Measurements from ENCODE around the gene SFRP2. TPM values are rescaled to one million over a fixed set of nuclear protein-coding genes. Genes with fewer than 3 reads are reported as not detected.

SFRP2 gene
- total and polyA plus RNA-seq, 2 donors from 2014 or later: 4.1 TPM; not detected in 1

GRCh38 chr4:153748378-153748777, 40.5 kb downstream of the SFRP2 start:
- H3K27me3 ChIP-seq (ENCODE audit: control insufficient read depth, insufficient read depth, low read length): no peaks in the 10 kb centered on the region
- H3K4me1 ChIP-seq (ENCODE audit: control insufficient read depth in 2 of 3, insufficient read depth in 2 of 3, low read depth in 1 of 3, low read length in 3 of 3): no peaks in the 10 kb centered on the region
- no peak overlapping the region for H3K27ac ChIP-seq (ENCODE audit: low read depth in 2 of 2, low read length in 2 of 2)
- TF ChIP-seq CTCF (IDR thresholded peaks at IDR 0.05; ENCODE audit: borderline replicate concordance, extremely low read depth, insufficient read depth): no peak
- no peaks in the 10 kb centered on the region for H3K36me3 ChIP-seq (ENCODE audit: control insufficient read depth in 2 of 3, insufficient read depth in 3 of 3, low read length in 3 of 3)
- H3K9ac ChIP-seq (ENCODE audit: low read length in 3 of 3): no peak overlapping the region
- DNase-seq: no peak
- FAIRE-seq: no peak
- no peak overlapping the region for H3K4me3 ChIP-seq (ENCODE audit: low read length in 3 of 3)
- intact Hi-C loops (cut with DNase I): loop anchor here (5.0 kb wide), 1 partner anchor 111 kb away; no protein-coding TSS in a partner anchor
- H3K9me3 ChIP-seq (ENCODE audit: control insufficient read depth in 2 of 3, insufficient read depth in 1 of 3, low read length in 3 of 3): no peaks in the 10 kb centered on the region

- TF ChIP-seq CTCF (IDR thresholded peaks at IDR 0.05; ENCODE audit: borderline replicate concordance, extremely low read depth, insufficient read depth): no peak
- H3K27ac ChIP-seq (ENCODE audit: low read depth in 2 of 2, low read length in 2 of 2): no peak overlapping the region
- intact Hi-C loops (cut with DNase I): loop anchor here (5.0 kb wide), 1 partner anchor 110 kb away; no protein-coding TSS in a partner anchor
- FAIRE-seq: no peak
- DNase-seq: no peak
- no peaks in the 10 kb centered on the region for H3K4me1 ChIP-seq (ENCODE audit: control insufficient read depth in 2 of 3, insufficient read depth in 2 of 3, low read depth in 1 of 3, low read length in 3 of 3)
- no peak overlapping the region for H3K9ac ChIP-seq (ENCODE audit: low read length in 3 of 3)
- H3K36me3 ChIP-seq (ENCODE audit: control insufficient read depth in 2 of 3, insufficient read depth in 3 of 3, low read length in 3 of 3): no peaks in the 10 kb centered on the region
- H3K27me3 ChIP-seq (ENCODE audit: control insufficient read depth, insufficient read depth, low read length): no peaks in the 10 kb centered on the region
- H3K4me3 ChIP-seq (ENCODE audit: low read length in 3 of 3): no peak overlapping the region
- H3K9me3 ChIP-seq (ENCODE audit: control insufficient read depth in 2 of 3, insufficient read depth in 1 of 3, low read length in 3 of 3): no peaks in the 10 kb centered on the region
Measured at GRCh38 chr4:153747406-153747955, 41.4 kb downstream of the SFRP2 start.

GRCh38 chr4:153745651-153746050, 43.2 kb downstream of the SFRP2 start:
- DNase-seq (no peak), FAIRE-seq (no peak)
- intact Hi-C loops (cut with DNase I): loop anchor here (5.0 kb wide), 1 partner anchor 108 kb away; no protein-coding TSS in a partner anchor
- no peak for TF ChIP-seq CTCF (IDR thresholded peaks at IDR 0.05; ENCODE audit: borderline replicate concordance, extremely low read depth, insufficient read depth)
- no peak overlapping the region for H3K9ac ChIP-seq (ENCODE audit: low read length in 3 of 3)
- no peaks in the 10 kb centered on the region for H3K27me3 ChIP-seq (ENCODE audit: control insufficient read depth, insufficient read depth, low read length)
- H3K27ac ChIP-seq (ENCODE audit: low read depth in 2 of 2, low read length in 2 of 2): no peak overlapping the region
- no peaks in the 10 kb centered on the region for H3K4me1 ChIP-seq (ENCODE audit: control insufficient read depth in 2 of 3, insufficient read depth in 2 of 3, low read depth in 1 of 3, low read length in 3 of 3)
- peaks cover 0 to 5% (median 2%) of the 10 kb centered on the region in 3 donors for H3K9me3 ChIP-seq (ENCODE audit: control insufficient read depth in 2 of 3, insufficient read depth in 1 of 3, low read length in 3 of 3)
- H3K36me3 ChIP-seq (ENCODE audit: control insufficient read depth in 2 of 3, insufficient read depth in 3 of 3, low read length in 3 of 3): peaks cover 0 to 2% (median 0%) of the 10 kb centered on the region in 3 donors
- H3K4me3 ChIP-seq (ENCODE audit: low read length in 3 of 3): no peak overlapping the region

Measured in kidney (tissue), 14 donors.